Lower lobe of right lung (tissue), 2 donors: Measurements from ENCODE around the gene CHD2. TPM values are rescaled to one million over a fixed set of nuclear protein-coding genes. Genes with fewer than 3 reads are reported as not detected.

Experiments
- ATAC-seq, 2 donors: fragments of 200-7000 bp; cut with Tn5 transposase; one replicate each; pipeline ENCODE4 v1.9.1; 2020 to 2022; ENCODE audit warnings: mild to moderate bottlenecking in 2 of 2, moderate library complexity in 2 of 2
- DNase-seq: peaks from one replicate; pipeline ENCODE4 v3.0.0-alpha.2; 2020
- H3K27ac ChIP-seq: fragments of 200-600 bp; one replicate; pipeline ENCODE4 v1.8.0; 2022
- H3K27me3 ChIP-seq: fragments of 200-600 bp; one replicate; pipeline ENCODE4 v1.8.0; 2022; ENCODE audit warnings: low read depth
- H3K36me3 ChIP-seq: fragments of 200-600 bp; one replicate; pipeline ENCODE4 v1.8.0; 2022; ENCODE audit warnings: mild to moderate bottlenecking
- H3K4me1 ChIP-seq: fragments of 200-600 bp; one replicate; pipeline ENCODE4 v1.8.0; 2022
- H3K4me3 ChIP-seq: fragments of 200-600 bp; one replicate; pipeline ENCODE4 v1.8.0; 2022; ENCODE audit warnings: mild to moderate bottlenecking
- H3K9me3 ChIP-seq: fragments of 200-600 bp; one replicate; pipeline ENCODE4 v1.8.0; 2022
- intact Hi-C: fragments of 100-400 bp; cut with DNase I; formaldehyde crosslinking; loops from one replicate; pipeline ENCODE4 v1.11.0; 2022
- total RNA-seq: library from RNA; stranded (reverse); fragmentation: NEBNext Ultra II Directional; extraction: Animal tissue kit (Norgen Biotek cat#: 25700); gene quantifications from one replicate; pipeline ENCODE4 v1.2.1, GENCODE V29; 2021
- TF ChIP-seq, protein P1 (sequence below): fragments of 200-600 bp; IDR thresholded peaks from one replicate; pipeline ENCODE4 v1.8.0; 2022; ENCODE audit warnings: antibody characterized with exemption, mild to moderate bottlenecking
- donor health status: DM: no; HTN: yes; CAD: no; lungs with severe emphysema.

CHD2 gene
- total RNA-seq, 1 donor from 2014 or later: 158 TPM

DNA sequence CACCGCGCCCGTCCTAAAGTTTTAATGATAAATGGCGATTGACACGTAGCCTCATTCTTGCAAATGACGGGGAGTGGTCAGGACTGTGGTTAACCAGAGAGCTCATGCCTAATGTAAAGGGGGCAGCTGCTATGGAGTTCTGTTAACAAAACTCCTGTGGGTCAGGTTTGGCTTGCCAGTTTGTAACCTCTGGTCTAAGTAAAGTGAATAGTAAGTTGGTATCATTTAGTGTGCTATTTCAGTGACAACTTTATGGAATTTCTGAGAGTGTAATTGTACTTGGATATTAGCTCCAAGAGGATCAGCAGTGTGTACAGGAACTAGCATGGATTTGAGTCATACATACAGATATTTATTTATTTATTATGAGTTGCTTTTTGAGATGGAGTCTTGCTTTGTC is 101.0 kb downstream of the CHD2 start:
- TF ChIP-seq, protein P1, sequence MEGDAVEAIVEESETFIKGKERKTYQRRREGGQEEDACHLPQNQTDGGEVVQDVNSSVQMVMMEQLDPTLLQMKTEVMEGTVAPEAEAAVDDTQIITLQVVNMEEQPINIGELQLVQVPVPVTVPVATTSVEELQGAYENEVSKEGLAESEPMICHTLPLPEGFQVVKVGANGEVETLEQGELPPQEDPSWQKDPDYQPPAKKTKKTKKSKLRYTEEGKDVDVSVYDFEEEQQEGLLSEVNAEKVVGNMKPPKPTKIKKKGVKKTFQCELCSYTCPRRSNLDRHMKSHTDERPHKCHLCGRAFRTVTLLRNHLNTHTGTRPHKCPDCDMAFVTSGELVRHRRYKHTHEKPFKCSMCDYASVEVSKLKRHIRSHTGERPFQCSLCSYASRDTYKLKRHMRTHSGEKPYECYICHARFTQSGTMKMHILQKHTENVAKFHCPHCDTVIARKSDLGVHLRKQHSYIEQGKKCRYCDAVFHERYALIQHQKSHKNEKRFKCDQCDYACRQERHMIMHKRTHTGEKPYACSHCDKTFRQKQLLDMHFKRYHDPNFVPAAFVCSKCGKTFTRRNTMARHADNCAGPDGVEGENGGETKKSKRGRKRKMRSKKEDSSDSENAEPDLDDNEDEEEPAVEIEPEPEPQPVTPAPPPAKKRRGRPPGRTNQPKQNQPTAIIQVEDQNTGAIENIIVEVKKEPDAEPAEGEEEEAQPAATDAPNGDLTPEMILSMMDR: no peak
- no peaks in the 10 kb centered on the region for H3K27me3 ChIP-seq
- no peaks in the 10 kb centered on the region for H3K4me1 ChIP-seq
- no peak for ATAC-seq
- H3K36me3 ChIP-seq: peaks cover 100% of the 10 kb centered on the region
- H3K27ac ChIP-seq: no peak overlapping the region
- H3K4me3 ChIP-seq: no peak overlapping the region
- DNase-seq: no peak
- no peaks in the 10 kb centered on the region for H3K9me3 ChIP-seq
- intact Hi-C loops: no loop called here

DNA sequence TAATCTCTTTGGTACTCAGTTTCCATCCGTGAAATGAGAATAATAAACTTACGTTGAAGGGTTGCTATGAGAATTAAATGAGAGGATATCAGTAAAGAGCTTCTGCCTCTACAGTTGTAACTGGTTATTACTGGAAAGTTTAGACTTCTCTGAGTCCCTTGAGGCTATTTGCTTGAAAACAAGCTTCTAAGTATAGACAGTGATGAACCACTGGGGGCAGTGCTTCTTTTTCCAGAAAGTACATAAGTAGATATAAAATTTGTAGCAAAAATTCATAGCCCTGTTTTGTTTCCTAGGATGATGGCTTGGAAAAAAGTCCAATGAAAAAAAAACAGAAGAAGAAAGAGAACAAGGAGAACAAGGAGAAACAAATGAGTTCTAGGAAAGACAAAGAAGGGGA is 101.8 kb downstream of the CHD2 start:
- Histone ChIP-seq H3K9me3 (no peaks in the 10 kb centered on the region), H3K36me3 (peaks cover 100% of the 10 kb centered on the region), H3K4me1 (no peaks in the 10 kb centered on the region), H3K27me3 (no peaks in the 10 kb centered on the region), H3K27ac (no peak overlapping the region), H3K4me3 (no peak overlapping the region)
- DNase-seq (no peak), ATAC-seq (no peak)
- TF ChIP-seq, protein P1: no peak
- intact Hi-C loops: no loop called here

DNA sequence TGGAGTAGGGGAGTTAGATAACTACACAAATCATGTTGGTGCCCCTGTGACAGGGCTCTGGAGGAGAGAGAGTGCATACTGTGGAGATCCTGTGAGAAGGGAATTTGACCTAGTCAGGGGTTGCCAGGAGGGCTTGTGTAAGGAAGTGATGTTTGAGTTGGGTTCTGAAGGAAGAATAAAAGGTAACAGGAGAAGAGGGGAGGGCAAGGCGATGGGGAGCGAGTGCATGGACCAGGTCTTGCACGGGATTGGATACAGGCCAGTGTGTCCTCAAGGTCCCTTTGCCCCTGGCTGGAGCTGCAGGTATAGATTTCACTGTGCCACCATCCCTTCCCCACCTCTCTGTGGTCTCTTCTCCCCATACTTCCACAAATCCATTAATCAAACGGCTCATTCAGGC is 105.0 kb downstream of the CHD2 start:
- H3K9me3 ChIP-seq: no peaks in the 10 kb centered on the region
- DNase-seq: no peak
- ATAC-seq: no peak
- H3K36me3 ChIP-seq: peaks cover 98% of the 10 kb centered on the region
- TF ChIP-seq, protein P1: no peak
- no peak overlapping the region for H3K27ac ChIP-seq
- intact Hi-C loops: no loop called here
- H3K4me1 ChIP-seq: no peaks in the 10 kb centered on the region
- H3K4me3 ChIP-seq: no peak overlapping the region
- H3K27me3 ChIP-seq: no peaks in the 10 kb centered on the region

DNA sequence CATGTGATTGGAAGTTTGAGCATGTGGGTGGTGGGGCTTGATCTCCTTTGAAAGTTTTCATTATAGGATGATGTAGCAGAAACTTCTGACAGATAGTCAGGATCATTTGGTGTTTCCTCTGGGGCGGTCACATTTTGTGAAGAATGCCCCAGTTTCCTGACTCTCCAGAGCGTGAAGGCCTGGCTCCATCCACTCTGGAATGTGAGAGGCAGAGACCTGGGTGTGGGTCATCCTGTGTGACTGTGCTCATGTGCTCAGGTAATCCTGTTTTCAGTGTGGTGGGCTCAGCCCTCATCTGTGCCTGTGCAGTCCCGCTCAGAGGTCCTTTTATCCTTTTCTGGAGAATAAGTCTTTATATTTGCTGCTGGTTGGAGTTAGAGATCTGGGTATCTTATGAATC is 107.9 kb downstream of the CHD2 start:
- intact Hi-C loops: no loop called here

DNA sequence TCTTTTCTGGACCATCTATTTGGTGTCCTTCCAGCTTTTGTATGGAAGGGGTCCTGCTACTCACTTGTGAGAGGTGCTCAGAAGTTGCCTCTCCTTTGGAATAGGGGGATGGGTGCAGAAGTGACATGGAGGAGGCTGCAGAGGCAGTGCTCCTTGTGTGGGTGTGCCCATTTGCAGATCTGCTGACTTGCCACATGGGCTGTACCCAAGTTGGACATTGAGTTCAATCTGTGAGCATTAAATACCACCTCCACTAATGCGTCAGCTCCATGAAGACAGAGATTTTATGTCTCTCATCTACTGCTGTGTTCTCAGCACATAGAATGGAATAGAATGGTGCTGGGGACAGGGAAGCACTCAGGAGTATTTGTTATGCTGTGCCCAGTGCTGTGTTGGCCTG is 112.7 kb downstream of the CHD2 start:
- Histone ChIP-seq H3K27me3 (no peaks in the 10 kb centered on the region), H3K36me3 (peaks cover 100% of the 10 kb centered on the region), H3K27ac (no peak overlapping the region), H3K9me3 (no peaks in the 10 kb centered on the region), H3K4me3 (no peak overlapping the region), H3K4me1 (no peaks in the 10 kb centered on the region)
- DNase-seq (no peak), ATAC-seq (no peak)
- TF ChIP-seq, protein P1: no peak
- intact Hi-C loops: no loop called here

More for the DNA sequence above, 107.9 kb downstream of the CHD2 start:
- DNase-seq (no peak), ATAC-seq (no peak)
- Histone ChIP-seq H3K27me3 (no peaks in the 10 kb centered on the region), H3K4me3 (no peak overlapping the region), H3K9me3 (no peaks in the 10 kb centered on the region), H3K36me3 (peaks cover 98% of the 10 kb centered on the region), H3K4me1 (no peaks in the 10 kb centered on the region), H3K27ac (no peak overlapping the region)
- TF ChIP-seq, protein P1: no peak

DNA sequence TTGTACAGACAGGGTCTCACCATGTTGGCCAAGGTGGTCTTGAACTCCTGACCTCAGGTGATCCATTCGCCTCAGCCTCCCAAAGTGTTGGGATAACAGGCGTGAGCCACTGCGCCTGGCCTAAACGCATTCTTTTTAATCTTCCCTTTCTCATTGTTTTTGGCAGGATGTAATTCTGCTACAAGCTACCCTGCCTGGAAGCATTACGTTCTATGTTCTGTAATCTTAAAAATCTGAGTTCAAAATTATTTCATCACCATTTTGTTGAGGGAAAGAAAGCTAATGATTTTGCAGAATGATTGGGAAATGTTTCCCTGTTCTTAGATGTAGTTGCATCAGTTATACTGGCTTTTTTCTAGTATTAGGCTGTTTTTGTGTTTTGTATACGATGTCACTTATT is 117.4 kb downstream of the CHD2 start:
- TF ChIP-seq, protein P1: no peak
- no peak for ATAC-seq
- Histone ChIP-seq H3K4me3 (no peak overlapping the region), H3K4me1 (no peaks in the 10 kb centered on the region), H3K9me3 (no peaks in the 10 kb centered on the region), H3K27ac (no peak overlapping the region), H3K27me3 (no peaks in the 10 kb centered on the region), H3K36me3 (peaks cover 100% of the 10 kb centered on the region)
- no peak for DNase-seq
- intact Hi-C loops: no loop called here
